Skeletal muscle satellite cell (primary cell): ENCODE measurements around the gene RNU5D-1.
A peak's percentile ranks its signal among the peaks of the same experiment; 100 is the strongest.

Experiments
- H3K27me3 ChIP-seq: 2 replicates; pipeline ENCODE4 v1.7.0; 2013; ENCODE audit warnings: low read length; ENCODE audit not compliant: control insufficient read depth, insufficient read depth
- H3K36me3 ChIP-seq: 2 replicates; pipeline ENCODE4 v1.7.0; 2013; ENCODE audit warnings: mild to moderate bottlenecking, control low read depth, low read length; ENCODE audit not compliant: insufficient read depth
- H3K4me1 ChIP-seq: 2 replicates; pipeline ENCODE4 v1.7.0; 2013; ENCODE audit warnings: low read length; ENCODE audit not compliant: control insufficient read depth, insufficient read depth
- H3K4me2 ChIP-seq: 2 replicates; pipeline ENCODE4 v1.7.0; 2013; ENCODE audit warnings: mild to moderate bottlenecking, low read length
- H3K4me3 ChIP-seq: 2 replicates; pipeline ENCODE4 v1.7.0; 2013; ENCODE audit warnings: low read length
- H3K9ac ChIP-seq: 2 replicates; pipeline ENCODE4 v1.7.0; 2013; ENCODE audit warnings: mild to moderate bottlenecking, low read depth, low read length, moderate library complexity
- H3K9me3 ChIP-seq: replicated peaks from 2 replicates; pipeline ENCODE4 v1.7.0; 2013; ENCODE audit warnings: mild to moderate bottlenecking, control low read depth, low read length

Gene RNU5D-1

DNA sequence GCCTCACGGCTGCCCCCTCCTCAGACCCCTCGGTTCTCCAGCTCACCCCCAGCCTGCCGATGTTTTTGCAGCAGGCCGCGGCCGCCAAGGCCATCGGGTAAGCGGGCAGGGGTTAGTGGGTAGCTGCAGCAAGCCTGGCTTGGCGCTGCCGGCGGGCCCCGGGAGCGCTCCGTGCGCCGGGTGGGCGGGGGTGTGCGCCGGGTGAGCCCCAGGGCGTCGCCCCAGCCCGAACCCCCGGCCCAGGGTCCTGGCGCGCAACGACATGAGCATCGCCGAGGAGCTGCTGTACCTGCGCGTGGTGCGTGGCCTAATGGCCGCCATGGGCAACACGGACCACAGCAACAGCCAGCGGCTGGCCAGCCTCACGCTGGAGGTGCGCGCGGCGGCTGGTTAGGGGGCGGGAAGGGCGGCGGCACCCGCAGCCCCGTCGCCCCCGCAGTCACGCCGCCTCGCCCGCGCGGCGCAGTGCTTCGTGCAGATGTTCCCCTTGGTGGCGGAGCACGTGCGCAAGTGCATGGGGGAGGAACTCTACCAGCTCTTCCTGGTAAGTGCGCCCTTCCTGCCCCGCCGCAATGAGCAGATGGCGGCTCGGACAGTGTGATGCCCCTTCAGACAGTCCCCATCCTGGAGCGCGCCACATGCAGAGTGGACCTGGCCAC, 6.5 kb downstream of the RNU5D-1 start:
- Histone ChIP-seq H3K27me3 (no peaks in the 10 kb centered on the region), H3K4me3 (no peak overlapping the region), H3K4me2 (no peak overlapping the region), H3K4me1 (peaks cover 4% of the 10 kb centered on the region), H3K9me3 (no peaks in the 10 kb centered on the region), H3K9ac (no peak overlapping the region), H3K36me3 (no peaks in the 10 kb centered on the region)

- no peaks in the 10 kb centered on the region for H3K36me3 ChIP-seq
- no peak overlapping the region for H3K4me3 ChIP-seq
- no peak overlapping the region for H3K4me2 ChIP-seq
- no peaks in the 10 kb centered on the region for H3K27me3 ChIP-seq
- H3K4me1 ChIP-seq: peaks cover 4% of the 10 kb centered on the region
- H3K9me3 ChIP-seq: no peaks in the 10 kb centered on the region
- no peak overlapping the region for H3K9ac ChIP-seq
These were observed 7.3 kb downstream of the RNU5D-1 start for GRCh38 chr1:44723496-44724295.

DNA sequence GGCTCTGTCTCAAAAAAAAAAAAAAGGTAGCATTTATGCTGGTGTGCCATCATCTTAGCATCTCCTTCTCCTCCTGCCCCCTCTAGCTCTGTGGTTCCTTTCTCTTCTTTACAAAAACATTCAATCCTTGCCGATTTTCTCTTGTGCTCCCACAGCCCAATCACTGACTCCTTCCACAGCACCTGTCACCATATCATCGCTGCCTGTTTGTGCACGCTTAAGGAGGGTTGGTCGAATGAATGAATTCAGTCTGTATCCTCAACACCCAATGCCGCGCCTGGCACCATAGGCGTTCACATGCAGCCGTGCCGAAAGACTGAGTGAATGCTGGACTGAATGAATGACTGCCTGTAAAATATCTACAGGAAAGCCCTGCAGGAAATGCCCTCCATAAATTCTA, 7.9 kb downstream of the RNU5D-1 start:
- Histone ChIP-seq H3K4me2 (no peak overlapping the region), H3K9ac (no peak overlapping the region), H3K4me1 (peaks cover 4% of the 10 kb centered on the region), H3K9me3 (no peaks in the 10 kb centered on the region), H3K36me3 (no peaks in the 10 kb centered on the region), H3K4me3 (no peak overlapping the region), H3K27me3 (no peaks in the 10 kb centered on the region)

DNA sequence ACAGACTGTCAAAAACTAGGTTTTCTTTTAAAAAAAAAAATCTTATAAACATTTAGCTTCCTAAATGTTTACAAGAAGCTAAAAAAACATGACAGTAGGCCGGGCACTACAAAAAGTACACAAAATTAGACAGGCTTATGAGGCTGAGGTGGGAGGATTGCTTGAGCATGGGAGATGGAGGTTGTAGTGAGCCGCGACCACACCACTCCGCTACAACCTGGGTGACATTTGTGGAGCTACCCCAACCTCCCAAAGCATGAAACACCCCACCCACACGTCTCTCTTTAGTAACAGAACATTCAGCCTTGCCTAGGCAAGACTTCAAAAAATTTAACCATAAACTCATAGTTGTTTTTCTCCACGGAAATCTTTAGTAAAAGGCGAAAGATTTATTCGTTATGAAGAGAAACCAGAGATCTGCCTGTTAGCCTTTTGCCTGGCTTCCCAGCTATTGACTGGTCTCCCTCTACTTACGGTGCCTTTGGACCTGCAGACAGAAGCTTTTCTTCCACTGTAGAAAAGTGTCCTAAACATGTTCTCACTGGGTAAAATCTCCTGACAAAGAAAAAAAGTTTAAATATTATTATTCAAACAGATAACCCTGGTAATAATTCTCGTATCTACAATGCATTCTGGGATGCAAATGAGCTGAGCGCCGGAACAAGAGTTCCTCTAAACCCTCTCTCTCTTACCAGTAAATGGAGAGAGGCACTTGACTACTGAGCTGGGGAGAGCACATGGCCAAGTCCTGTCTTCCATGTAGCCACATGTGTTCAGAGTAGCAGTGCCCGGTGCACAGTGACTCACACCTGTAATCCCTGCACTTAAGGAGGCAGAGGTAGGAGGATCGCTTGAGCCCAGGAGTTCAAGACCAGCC, 9.2 kb downstream of the RNU5D-1 start:
- Histone ChIP-seq H3K9me3 (no peaks in the 10 kb centered on the region), H3K4me3 (no peak overlapping the region), H3K9ac (peak overlapping the region; percentile 68), H3K4me2 (peak overlapping the region; percentile 24), H3K36me3 (no peaks in the 10 kb centered on the region), H3K27me3 (peaks cover 5% of the 10 kb centered on the region), H3K4me1 (peaks cover 2% of the 10 kb centered on the region)

- Histone ChIP-seq H3K27me3 (peaks cover 15% of the 10 kb centered on the region), H3K36me3 (no peaks in the 10 kb centered on the region), H3K9ac (no peak overlapping the region), H3K4me3 (no peak overlapping the region), H3K4me2 (no peak overlapping the region), H3K9me3 (no peaks in the 10 kb centered on the region), H3K4me1 (no peaks in the 10 kb centered on the region)
These were observed 10.7 kb downstream of the RNU5D-1 start for GRCh38 chr1:44720281-44720680.

- Histone ChIP-seq H3K4me1 (no peaks in the 10 kb centered on the region), H3K4me2 (no peak overlapping the region), H3K9me3 (no peaks in the 10 kb centered on the region), H3K36me3 (no peaks in the 10 kb centered on the region), H3K9ac (no peak overlapping the region), H3K4me3 (no peak overlapping the region), H3K27me3 (peaks cover 15% of the 10 kb centered on the region)
These were observed 11.7 kb downstream of the RNU5D-1 start for GRCh38 chr1:44719318-44719717.

- H3K4me2 ChIP-seq: no peak overlapping the region
- no peaks in the 10 kb centered on the region for H3K36me3 ChIP-seq
- H3K27me3 ChIP-seq: peaks cover 15% of the 10 kb centered on the region
- H3K4me1 ChIP-seq: no peaks in the 10 kb centered on the region
- no peak overlapping the region for H3K9ac ChIP-seq
- no peak overlapping the region for H3K4me3 ChIP-seq
- H3K9me3 ChIP-seq: no peaks in the 10 kb centered on the region
These were observed 12.9 kb downstream of the RNU5D-1 start for GRCh38 chr1:44718091-44718490.

DNA sequence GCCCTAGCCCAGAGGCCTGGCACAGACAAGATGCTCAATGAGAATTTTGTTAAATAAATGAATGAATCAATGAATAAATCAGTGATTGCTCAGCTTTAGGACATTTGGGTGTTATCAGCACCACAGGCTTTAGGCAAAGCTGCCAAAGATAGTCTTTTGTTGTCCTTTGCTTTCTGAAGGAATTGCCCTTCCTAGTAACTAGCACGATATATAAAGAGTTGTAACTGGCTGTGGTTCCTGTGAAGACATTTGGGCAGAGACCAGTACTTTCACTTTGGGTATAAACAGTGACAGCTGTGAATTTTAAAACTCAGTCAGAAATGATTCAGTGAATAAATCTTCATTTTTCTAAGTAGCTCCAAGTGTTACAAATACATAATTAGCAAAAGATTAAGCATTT, 13.3 kb downstream of the RNU5D-1 start:
- no peaks in the 10 kb centered on the region for H3K4me1 ChIP-seq
- H3K9ac ChIP-seq: no peak overlapping the region
- no peak overlapping the region for H3K4me2 ChIP-seq
- H3K9me3 ChIP-seq: no peaks in the 10 kb centered on the region
- no peaks in the 10 kb centered on the region for H3K36me3 ChIP-seq
- peaks cover 15% of the 10 kb centered on the region for H3K27me3 ChIP-seq
- H3K4me3 ChIP-seq: no peak overlapping the region

DNA sequence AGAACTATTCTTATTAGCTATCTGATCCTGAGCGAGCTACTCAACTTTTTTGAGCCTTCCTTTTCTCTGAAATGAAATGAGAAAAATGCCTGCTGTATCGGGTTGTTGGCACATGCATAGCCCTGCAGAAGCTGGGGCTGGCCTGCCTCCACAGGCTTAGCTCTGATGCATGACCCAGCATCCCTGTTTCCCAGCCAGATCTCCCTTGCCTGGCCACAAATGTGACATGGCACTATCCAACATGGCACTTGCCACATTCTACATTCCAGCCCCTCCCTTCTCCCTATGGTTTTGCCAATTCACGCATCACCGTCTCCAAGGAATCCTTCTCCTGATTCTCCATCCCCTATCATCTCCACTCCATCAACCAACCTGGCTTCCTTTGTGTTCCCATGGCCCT, 13.8 kb downstream of the RNU5D-1 start:
- H3K9me3 ChIP-seq: no peaks in the 10 kb centered on the region
- H3K4me1 ChIP-seq: no peaks in the 10 kb centered on the region

DNA sequence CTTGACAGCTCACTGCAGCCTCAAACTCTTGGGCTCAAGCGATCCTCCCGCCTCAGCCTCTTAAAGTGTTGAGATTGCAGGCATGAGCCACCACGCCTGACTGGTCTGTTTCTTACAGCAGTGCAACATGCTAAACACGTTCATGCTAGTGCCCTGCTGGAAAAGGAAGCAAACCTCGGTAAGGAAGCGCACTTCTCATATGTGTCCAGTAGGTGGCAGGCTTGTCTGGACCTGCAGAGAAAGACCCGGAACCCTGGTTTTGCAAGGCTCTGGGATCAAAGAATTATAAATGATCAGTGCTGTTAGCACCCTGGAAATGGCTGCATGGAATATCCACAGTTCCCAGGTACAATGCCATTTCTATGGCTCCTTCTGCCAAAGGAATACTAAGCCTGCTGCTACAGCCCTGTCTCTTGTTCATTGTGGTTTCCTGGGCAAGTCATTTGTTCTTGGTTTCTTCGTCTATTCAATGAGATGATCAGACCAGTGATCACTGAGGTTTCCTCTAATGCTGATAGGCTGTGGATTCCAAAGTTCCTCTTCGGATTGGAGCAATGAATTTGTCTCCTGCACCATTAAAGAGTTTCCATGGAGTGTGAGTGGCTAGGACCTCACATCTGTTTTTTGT, 15.9 kb downstream of the RNU5D-1 start:
- Histone ChIP-seq H3K4me2 (no peak overlapping the region), H3K27me3 (peaks cover 30% of the 10 kb centered on the region), H3K4me3 (no peak overlapping the region), H3K36me3 (no peaks in the 10 kb centered on the region), H3K4me1 (no peaks in the 10 kb centered on the region), H3K9ac (no peak overlapping the region), H3K9me3 (no peaks in the 10 kb centered on the region)

More for the DNA sequence above, 13.8 kb downstream of the RNU5D-1 start:
- H3K4me2 ChIP-seq: no peak overlapping the region
- no peak overlapping the region for H3K4me3 ChIP-seq
- H3K9ac ChIP-seq: no peak overlapping the region
- H3K27me3 ChIP-seq: peaks cover 15% of the 10 kb centered on the region
- no peaks in the 10 kb centered on the region for H3K36me3 ChIP-seq

- Histone ChIP-seq H3K9ac (no peak overlapping the region), H3K4me3 (no peak overlapping the region), H3K36me3 (no peaks in the 10 kb centered on the region), H3K27me3 (peaks cover 30% of the 10 kb centered on the region), H3K4me2 (no peak overlapping the region), H3K9me3 (no peaks in the 10 kb centered on the region), H3K4me1 (no peaks in the 10 kb centered on the region)
These were observed 16.4 kb downstream of the RNU5D-1 start for GRCh38 chr1:44714532-44714931.
